Trophoblast cell (in vitro differentiated cells and primary cell): ENCODE data around the gene RPS18.
A peak's percentile ranks its signal among the peaks of the same experiment; 100 is the strongest.

Experiments
- DNase-seq, 2 donors: peaks; one replicate each; pipeline ENCODE4 v3.0.0-alpha.2; 2016
- H2AFZ ChIP-seq: 2 replicates; pipeline ENCODE4 v1.6.1; 2013; ENCODE audit warnings: low read length, moderate library complexity, mild to moderate bottlenecking; ENCODE audit not compliant: insufficient read depth, poor library complexity
- H2AK5ac ChIP-seq: 2 replicates; pipeline ENCODE4 v1.6.1; 2013; ENCODE audit warnings: mild to moderate bottlenecking, low read length
- H2BK120ac ChIP-seq: 2 replicates; pipeline ENCODE4 v1.6.1; 2013; ENCODE audit warnings: low read length, mild to moderate bottlenecking, moderate library complexity; ENCODE audit not compliant: insufficient read depth, poor library complexity
- H2BK12ac ChIP-seq: 2 replicates; pipeline ENCODE4 v1.6.1; 2013; ENCODE audit warnings: mild to moderate bottlenecking, low read length, moderate library complexity
- H2BK5ac ChIP-seq: 2 replicates; pipeline ENCODE4 v1.6.1; 2013; ENCODE audit warnings: low read length, low read depth, moderate library complexity, mild to moderate bottlenecking; ENCODE audit not compliant: poor library complexity
- H3K14ac ChIP-seq: 2 replicates; pipeline ENCODE4 v1.6.1; 2013; ENCODE audit warnings: mild to moderate bottlenecking, low read length
- H3K18ac ChIP-seq: 2 replicates; pipeline ENCODE4 v1.6.1; 2013; ENCODE audit warnings: mild to moderate bottlenecking, low read length
- H3K23ac ChIP-seq: 2 replicates; pipeline ENCODE4 v1.6.1; 2013; ENCODE audit warnings: low read length
- H3K27ac ChIP-seq: 2 replicates; pipeline ENCODE4 v1.5.1; 2013; ENCODE audit warnings: low read depth, mild to moderate bottlenecking, inconsistent platforms, low read length, moderate library complexity
- H3K27me3 ChIP-seq: 2 replicates; pipeline ENCODE4 v1.6.1; 2013; ENCODE audit warnings: inconsistent platforms, mild to moderate bottlenecking, low read length, moderate library complexity; ENCODE audit not compliant: insufficient read depth
- H3K36me3 ChIP-seq, 2 experiments: 1 replicate in 1 of 2; 2 replicates in 1 of 2; pipeline ENCODE4 v1.6.1; 2013; ENCODE audit warnings: low read length in 2 of 2, mild to moderate bottlenecking in 2 of 2, moderate library complexity in 1 of 2; ENCODE audit not compliant: insufficient read depth in 2 of 2, control insufficient read depth in 1 of 2
- H3K4ac ChIP-seq: 2 replicates; pipeline ENCODE4 v1.6.1; 2013; ENCODE audit warnings: low read depth, mild to moderate bottlenecking, low read length, moderate library complexity
- H3K4me1 ChIP-seq, 2 experiments: 1 replicate in 1 of 2; 2 replicates in 1 of 2; pipeline ENCODE4 v1.6.1; 2013; ENCODE audit warnings: low read length in 2 of 2, mild to moderate bottlenecking in 2 of 2, moderate library complexity in 1 of 2; ENCODE audit not compliant: insufficient read depth in 2 of 2, control insufficient read depth in 1 of 2
- H3K4me2 ChIP-seq: 2 replicates; pipeline ENCODE4 v1.6.1; 2013; ENCODE audit warnings: inconsistent platforms, mild to moderate bottlenecking, low read length, moderate library complexity
- H3K4me3 ChIP-seq: 2 replicates; pipeline ENCODE4 v1.5.1; 2013; ENCODE audit warnings: mild to moderate bottlenecking, low read depth, low read length, inconsistent platforms
- H3K79me1 ChIP-seq: one replicate; pipeline ENCODE4 v1.6.1; 2013; ENCODE audit warnings: low read length
- H3K79me2 ChIP-seq: 2 replicates; pipeline ENCODE4 v1.6.1; 2013; ENCODE audit warnings: low read length, mild to moderate bottlenecking; ENCODE audit not compliant: control insufficient read depth, insufficient read depth, poor library complexity
- H3K9ac ChIP-seq: 2 replicates; pipeline ENCODE4 v1.6.1; 2013; ENCODE audit warnings: mild to moderate bottlenecking, low read length
- H3K9me3 ChIP-seq: 2 replicates; pipeline ENCODE4 v1.6.1; 2013; ENCODE audit warnings: low read depth, mild to moderate bottlenecking, control low read depth, inconsistent platforms, low read length; ENCODE audit not compliant: insufficient read depth
- H4K12ac ChIP-seq: 2 replicates; pipeline ENCODE4 v1.6.1; 2013; ENCODE audit warnings: low read depth, mild to moderate bottlenecking, low read length, moderate library complexity
- H4K8ac ChIP-seq: 2 replicates; pipeline ENCODE4 v1.6.1; 2013; ENCODE audit warnings: low read depth, mild to moderate bottlenecking, low read length, moderate library complexity
- H4K91ac ChIP-seq: one replicate; pipeline ENCODE4 v1.6.1; 2013; ENCODE audit warnings: low read depth, mild to moderate bottlenecking, low read length, moderate library complexity
- WGBS: extraction: QIAGEN DNeasy Blood & Tissue Kit; methylation state at CpG from one replicate; pipeline ENCODE4 v1.1.7; 2013; ENCODE audit warnings: missing lambda C conversion rate; ENCODE audit not compliant: insufficient read length, insufficient coverage; ENCODE audit errors: extremely low coverage; 5-methylcytosine and 5-hydroxymethylcytosine counted together

RPS18 gene

GRCh38 chr6:33294086-33294823 lies 22.4 kb downstream of the RPS18 start:
- Histone ChIP-seq H4K8ac (no peak overlapping the region), H2AFZ (no peak overlapping the region), H3K4me3 (no peak overlapping the region), H2BK12ac (no peak overlapping the region), H3K4ac (peak overlapping the region; percentile 19), H3K9me3 (peaks cover 1% of the 10 kb centered on the region), H2BK5ac (no peak overlapping the region), H4K12ac (no peak overlapping the region), H3K23ac (no peak overlapping the region), H4K91ac (no peak overlapping the region), H2AK5ac (no peak overlapping the region), H3K27me3 (no peaks in the 10 kb centered on the region), H3K18ac (peak overlapping the region; percentile 49), H3K27ac (no peak overlapping the region), H3K14ac (no peak overlapping the region), H3K79me1 (peaks cover 23% of the 10 kb centered on the region), H3K9ac (no peak overlapping the region), H3K4me2 (no peak overlapping the region), H3K79me2 (peaks cover 22% of the 10 kb centered on the region), H3K4me1 (peaks cover 11 to 22% of the 10 kb centered on the region in 2 experiments), H2BK120ac (no peak overlapping the region), H3K36me3 (peaks cover 39 to 49% of the 10 kb centered on the region in 2 experiments)
- DNase-seq = no peak
- WGBS = no CpG with 5 or more reads among the region's 10 CpGs

GRCh38 chr6:33295621-33296369 lies 23.9 kb downstream of the RPS18 start:
- Histone ChIP-seq H3K18ac (no peak overlapping the region), H2AK5ac (no peak overlapping the region), H2BK5ac (no peak overlapping the region), H4K8ac (no peak overlapping the region), H3K4me1 (peaks cover 4 to 16% of the 10 kb centered on the region in 2 experiments), H3K4ac (peak overlapping the region; percentile 38), H2AFZ (no peak overlapping the region), H3K79me2 (peaks cover 22% of the 10 kb centered on the region), H4K12ac (no peak overlapping the region), H3K9ac (no peak overlapping the region), H3K4me3 (no peak overlapping the region), H3K27me3 (no peaks in the 10 kb centered on the region), H3K23ac (no peak overlapping the region), H3K4me2 (no peak overlapping the region), H3K9me3 (peaks cover 1% of the 10 kb centered on the region), H3K27ac (no peak overlapping the region), H3K14ac (no peak overlapping the region), H4K91ac (no peak overlapping the region), H2BK12ac (no peak overlapping the region), H2BK120ac (no peak overlapping the region), H3K36me3 (peaks cover 39 to 49% of the 10 kb centered on the region in 2 experiments), H3K79me1 (peaks cover 25% of the 10 kb centered on the region)
- no peak for DNase-seq
- WGBS = no CpG with 5 or more reads among the region's 15 CpGs

DNA sequence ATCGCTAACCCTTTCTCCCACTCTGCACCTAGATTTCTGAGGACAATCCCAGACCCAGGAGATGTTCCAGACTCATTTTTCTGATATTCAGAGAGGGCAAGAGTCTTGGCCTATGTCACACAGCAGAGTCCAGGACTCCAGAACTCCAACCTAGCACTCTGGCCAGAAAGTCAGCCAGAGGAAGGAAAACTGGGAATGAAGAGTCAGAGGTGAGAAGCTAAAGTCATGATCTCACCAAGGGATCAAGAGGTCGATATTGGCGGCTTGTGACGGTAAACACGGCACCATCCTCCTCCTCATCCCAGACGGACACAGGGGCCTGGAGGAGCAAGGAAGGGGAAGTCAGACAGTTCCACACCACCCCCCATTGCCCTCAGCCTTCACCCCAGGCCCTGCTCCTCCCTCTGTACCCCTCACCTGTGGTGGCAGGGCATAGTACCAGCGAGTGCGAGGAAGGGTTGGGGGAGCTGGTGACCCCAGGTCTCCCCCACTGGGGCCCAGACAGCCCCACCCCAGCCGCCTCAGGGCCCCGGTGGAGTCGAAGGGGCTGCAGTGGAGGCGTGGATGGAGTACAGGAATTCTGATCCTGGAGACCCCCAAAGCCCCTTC lies 25.0 kb downstream of the RPS18 start:
- no peaks in the 10 kb centered on the region for H3K27me3 ChIP-seq
- H3K27ac ChIP-seq = peak overlapping the region; percentile 76
- peak overlapping the region; percentile 93 for H3K4me2 ChIP-seq
- peak overlapping the region; percentile 89 for H4K12ac ChIP-seq
- peaks cover 34 to 41% of the 10 kb centered on the region in 2 experiments for H3K36me3 ChIP-seq
- peak overlapping the region; percentile 96 for H3K18ac ChIP-seq
- peaks cover 22% of the 10 kb centered on the region for H3K79me2 ChIP-seq
- H4K8ac ChIP-seq = peak overlapping the region; percentile 87
- peak overlapping the region; percentile 67 for H2BK120ac ChIP-seq
- H3K14ac ChIP-seq = peak overlapping the region; percentile 90
- no peak for DNase-seq
- WGBS = no CpG with 5 or more reads among the region's 12 CpGs
- peak overlapping the region; percentile 30 for H3K9ac ChIP-seq
- H2BK5ac ChIP-seq = peak overlapping the region; percentile 88
- H4K91ac ChIP-seq = peak overlapping the region; percentile 88
- no peak overlapping the region for H2BK12ac ChIP-seq
- H3K4ac ChIP-seq = peak overlapping the region; percentile 82
- H3K79me1 ChIP-seq = peaks cover 25% of the 10 kb centered on the region
- H3K4me3 ChIP-seq = peak overlapping the region; percentile 52
- peaks cover 1% of the 10 kb centered on the region for H3K9me3 ChIP-seq
- peaks cover 4 to 16% of the 10 kb centered on the region in 2 experiments for H3K4me1 ChIP-seq
- peak overlapping the region; percentile 63 for H2AFZ ChIP-seq
- H2AK5ac ChIP-seq = peak overlapping the region; percentile 95
- no peak overlapping the region for H3K23ac ChIP-seq

GRCh38 chr6:33297406-33297955 lies 25.6 kb downstream of the RPS18 start:
- Histone ChIP-seq H3K4me1 (peaks cover 4 to 16% of the 10 kb centered on the region in 2 experiments), H4K12ac (peak overlapping the region; percentile 89), H2BK5ac (peak overlapping the region; percentile 88), H3K79me1 (peaks cover 25% of the 10 kb centered on the region), H3K4me3 (peak overlapping the region; percentile 52), H3K9me3 (peaks cover 1% of the 10 kb centered on the region), H3K79me2 (peaks cover 22% of the 10 kb centered on the region), H3K9ac (peak overlapping the region; percentile 30), H3K27ac (peak overlapping the region; percentile 76), H4K8ac (peak overlapping the region; percentile 87), H4K91ac (peak overlapping the region; percentile 95), H2BK120ac (peak overlapping the region; percentile 67), H3K4ac (peak overlapping the region; percentile 82), H3K14ac (peak overlapping the region; percentile 90), H2BK12ac (no peak overlapping the region), H3K18ac (peak overlapping the region; percentile 96), H2AFZ (peak overlapping the region; percentile 63), H3K27me3 (no peaks in the 10 kb centered on the region), H3K4me2 (peak overlapping the region; percentile 93), H3K36me3 (peaks cover 29 to 35% of the 10 kb centered on the region in 2 experiments), H3K23ac (no peak overlapping the region), H2AK5ac (peak overlapping the region; percentile 95)
- DNase-seq = peak; percentile 85 to 86
- no CpG with 5 or more reads among the region's 16 CpGs for WGBS
